Natural killer cell (primary cell): ENCODE data around the gene MATK. TPM values are rescaled to one million over a fixed set of nuclear protein-coding genes. Genes with fewer than 3 reads are reported as not detected.
"Not testable (repeated sequence)": the region's sequence is repeated elsewhere in the genome, so short reads cannot be mapped to it uniquely, and the experiment has no call there.

Experiments
- ATAC-seq, 3 donors: fragments of 150-1000 bp in 2 of 3; fragments of 200-7000 bp in 1 of 3; cut with Tn5 transposase; 1 replicate in 1 of 3; 2 replicates in 2 of 3; pipeline ENCODE4 v1.10.0; 2021; ENCODE audit warnings: mild to moderate bottlenecking in 2 of 3, moderate library complexity in 2 of 3
- DNase-seq, 2 donors: peaks; one replicate each; pipeline versions ENCODE4 v3.0.0 to v3.0.0-alpha.2; 2013 to 2021; ENCODE audit warnings: mixed read lengths in 1 of 2
- H3K27ac ChIP-seq: one replicate; pipeline ENCODE4 v1.5.1; 2013; ENCODE audit warnings: mild to moderate bottlenecking, low read length
- H3K27me3 ChIP-seq: one replicate; pipeline ENCODE4 v1.6.1; 2013; ENCODE audit warnings: low read length; ENCODE audit not compliant: control insufficient read depth, insufficient read depth
- H3K36me3 ChIP-seq: one replicate; pipeline ENCODE4 v1.6.1; 2013; ENCODE audit warnings: low read length; ENCODE audit not compliant: control insufficient read depth, insufficient read depth
- H3K4me1 ChIP-seq: one replicate; pipeline ENCODE4 v1.6.1; 2013; ENCODE audit warnings: low read length; ENCODE audit not compliant: control insufficient read depth, insufficient read depth
- H3K4me3 ChIP-seq: one replicate; pipeline ENCODE4 v1.5.1; 2013; ENCODE audit warnings: low read length
- H3K9me3 ChIP-seq: one replicate; pipeline ENCODE4 v1.6.1; 2013; ENCODE audit warnings: low read length; ENCODE audit not compliant: control insufficient read depth, insufficient read depth
- H3K27ac Mint-ChIP-seq, 2 donors: one replicate each; pipeline ENCODE4 v1.8.0; 2022; ENCODE audit warnings: mild to moderate bottlenecking in 2 of 2, mixed read lengths in 2 of 2, moderate library complexity in 1 of 2
- H3K27me3 Mint-ChIP-seq, 2 donors: one replicate each; pipeline ENCODE4 v1.8.0; 2022; ENCODE audit warnings: low read depth in 2 of 2, mixed read lengths in 2 of 2
- H3K36me3 Mint-ChIP-seq: one replicate; pipeline ENCODE4 v1.8.0; 2022; ENCODE audit warnings: mixed read lengths
- H3K4me1 Mint-ChIP-seq, 2 donors: one replicate each; pipeline ENCODE4 v1.8.0; 2022; ENCODE audit warnings: mixed read lengths in 2 of 2
- H3K4me3 Mint-ChIP-seq: one replicate; pipeline ENCODE4 v1.8.0; 2022; ENCODE audit warnings: mild to moderate bottlenecking, moderate library complexity, mixed read lengths
- H3K9me3 Mint-ChIP-seq, 2 donors: one replicate each; pipeline ENCODE4 v1.8.0; 2022; ENCODE audit warnings: mixed read lengths in 2 of 2
- CTCF ChIP-seq: fragments of 200-600 bp; IDR thresholded peaks from one replicate; pipeline ENCODE4 v1.8.0; 2022; ENCODE audit warnings: antibody characterized with exemption
- WGBS: methylation state at CpG from one replicate; pipeline ENCODE4 v1.1.7; 2013; ENCODE audit warnings: missing lambda C conversion rate; ENCODE audit not compliant: insufficient coverage; 5-methylcytosine and 5-hydroxymethylcytosine counted together
- intact Hi-C: fragments of 100-400 bp; cut with micrococcal nuclease; formaldehyde crosslinking; loops from one replicate; pipeline ENCODE4 v1.14.2; 2022
- total RNA-seq, 4 donors: library from RNA; stranded (reverse); fragments of 120-200 nt in 1 of 4; gene quantifications; one replicate each; pipeline versions ENCODE4 v1.2.3 to v1.2.4, GENCODE V29; 2013 to 2022

MATK gene
- total RNA-seq, 3 donors from 2014 or later (not counting 1 experiment from before 2014, with no cell fraction given) = 269 to 353 (median 317) TPM

DNA sequence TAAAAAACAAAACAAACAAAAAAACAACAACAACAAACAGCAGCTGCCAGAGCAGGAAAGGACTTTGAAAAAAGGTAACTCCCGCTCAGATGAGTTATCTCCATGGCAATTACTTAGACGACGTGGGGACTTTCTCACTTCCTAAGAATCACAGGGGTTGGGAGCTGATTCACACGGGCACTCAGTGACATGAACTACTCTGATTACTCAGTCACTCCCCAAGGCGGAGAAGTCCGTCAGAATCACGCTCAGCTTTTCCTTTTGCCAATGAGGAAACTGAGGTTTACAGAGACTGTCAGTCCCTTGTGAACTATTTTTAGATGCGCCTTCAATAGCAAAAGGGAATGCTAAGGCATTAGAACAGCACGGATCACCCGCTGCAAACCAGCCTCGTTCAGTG is 32.3 kb upstream of the MATK start:
- Mint-ChIP-seq H3K27me3 (no peaks in the 10 kb centered on the region), H3K4me1 (peaks cover 27 to 49% of the 10 kb centered on the region in 2 donors), H3K36me3 (no peaks in the 10 kb centered on the region), H3K4me3 (no peak overlapping the region), H3K27ac (no peak overlapping the region), H3K9me3 (no peaks in the 10 kb centered on the region)
- Histone ChIP-seq H3K27me3 (no peaks in the 10 kb centered on the region), H3K4me3 (no peak overlapping the region), H3K4me1 (peaks cover 52% of the 10 kb centered on the region), H3K27ac (no peak overlapping the region), H3K36me3 (no peaks in the 10 kb centered on the region), H3K9me3 (no peaks in the 10 kb centered on the region)
- DNase-seq (peak in 1 of 2 donors; percentile 35), ATAC-seq (no peak)
- intact Hi-C loops = no loop called here
- WGBS = 39% methylated on average over 11 of the region's 11 CpGs
- TF ChIP-seq CTCF = no peak

GRCh38 chr19:3817761-3818160 is 31.6 kb upstream of the MATK start:
- peaks cover 58% of the 10 kb centered on the region for H3K4me1 ChIP-seq

GRCh38 chr19:3816566-3817218 is 30.5 kb upstream of the MATK start:
- Histone ChIP-seq H3K4me1 (peaks cover 58% of the 10 kb centered on the region), H3K4me3 (no peak overlapping the region), H3K27me3 (no peaks in the 10 kb centered on the region), H3K36me3 (no peaks in the 10 kb centered on the region), H3K9me3 (no peaks in the 10 kb centered on the region), H3K27ac (no peak overlapping the region)
- H3K4me3 Mint-ChIP-seq = no peak overlapping the region
- no peak for DNase-seq
- no peak for ATAC-seq
- 96% methylated on average over 45 of the region's 45 CpGs for WGBS
- H3K4me1 Mint-ChIP-seq = peaks cover 39 to 58% of the 10 kb centered on the region in 2 donors
- no peak for TF ChIP-seq CTCF
- no peaks in the 10 kb centered on the region for H3K27me3 Mint-ChIP-seq
- intact Hi-C loops = no loop called here
- H3K27ac Mint-ChIP-seq = peak overlapping the region in 1 of 2 donors; percentile 11
- H3K9me3 Mint-ChIP-seq = no peaks in the 10 kb centered on the region
- H3K36me3 Mint-ChIP-seq = no peaks in the 10 kb centered on the region

More at GRCh38 chr19:3817761-3818160, 31.6 kb upstream of the MATK start:
- no peak for DNase-seq
- 93% methylated on average over 8 of the region's 8 CpGs for WGBS
- Mint-ChIP-seq H3K27me3 (no peaks in the 10 kb centered on the region), H3K27ac (peak overlapping the region in 1 of 2 donors; percentile 70), H3K9me3 (no peaks in the 10 kb centered on the region), H3K4me3 (no peak overlapping the region), H3K4me1 (peaks cover 34 to 56% of the 10 kb centered on the region in 2 donors), H3K36me3 (no peaks in the 10 kb centered on the region)
- H3K27ac ChIP-seq = no peak overlapping the region
- H3K36me3 ChIP-seq = no peaks in the 10 kb centered on the region
- TF ChIP-seq CTCF = no peak
- no peaks in the 10 kb centered on the region for H3K27me3 ChIP-seq
- no peak for ATAC-seq
- H3K9me3 ChIP-seq = no peaks in the 10 kb centered on the region
- no peak overlapping the region for H3K4me3 ChIP-seq
- intact Hi-C loops = no loop called here

- Mint-ChIP-seq H3K4me3 (peak overlapping the region; percentile 31), H3K4me1 (peaks cover 37 to 53% of the 10 kb centered on the region in 2 donors), H3K27ac (peak overlapping the region in 1 of 2 donors; percentile 11)
- H3K36me3 Mint-ChIP-seq, H3K27ac ChIP-seq, DNase-seq, H3K9me3 Mint-ChIP-seq, H3K9me3 ChIP-seq, H3K27me3 ChIP-seq, intact Hi-C loops, H3K27me3 Mint-ChIP-seq, H3K4me3 ChIP-seq, H3K36me3 ChIP-seq, ATAC-seq: not testable (repeated sequence)
- 98% methylated on average over 9 of the region's 9 CpGs for WGBS
- H3K4me1 ChIP-seq = peaks cover 58% of the 10 kb centered on the region
These were observed 30.0 kb upstream of the MATK start for GRCh38 chr19:3816148-3816547.
